K562 (cell line): ENCODE results near the gene CATSPER1. TPM values are rescaled to one million over a fixed set of nuclear protein-coding genes. Genes with fewer than 3 reads are reported as not detected.

Experiments used
- ARID3A ChIP-seq: IDR thresholded peaks from 2 replicates; pipeline ENCODE4 v1.6.1; 2012; ENCODE audit warnings: low read depth, low read length, improper control_type of control experiment, borderline replicate concordance
- BRD4 ChIP-seq: fragments of 200-600 bp; sonication (generic); IDR thresholded peaks from 2 replicates; pipeline ENCODE4 v1.6.1; 2017; ENCODE audit warnings: inconsistent platforms
- CHD2 ChIP-seq: IDR thresholded peaks from 2 replicates; pipeline ENCODE4 v1.6.1; 2011; ENCODE audit warnings: low read depth, low read length
- EP300 ChIP-seq: IDR thresholded peaks from 2 replicates; pipeline ENCODE4 v1.6.1; 2012; ENCODE audit warnings: low read length, improper control_type of control experiment
- ETV1 ChIP-seq: fragments of 450-650 bp; conservative IDR thresholded peaks from 2 replicates; pipeline ENCODE4 v1.6.1; 2016; ENCODE audit warnings: missing genetic modification characterization, control low read depth, low read depth, missing compliant biosample characterization
- POLR3A ChIP-seq: IDR thresholded peaks from 2 replicates; pipeline ENCODE4 v1.6.1; 2011; ENCODE audit warnings: borderline replicate concordance, mild to moderate bottlenecking, moderate library complexity; ENCODE audit not compliant: insufficient read length, insufficient read depth; ENCODE audit errors: extremely low read depth
- SMARCA4 ChIP-seq: fragments of 450-650 bp; IDR thresholded peaks from 2 replicates; pipeline ENCODE4 v1.6.1; 2016
- SP2 ChIP-seq: IDR thresholded peaks from 2 replicates; pipeline ENCODE4 v1.6.1; 2011; ENCODE audit warnings: mild to moderate bottlenecking, low read depth, low read length, moderate library complexity; ENCODE audit not compliant: poor library complexity, severe bottlenecking; ENCODE audit errors: extremely low read depth
- SPI1 ChIP-seq: IDR thresholded peaks from 2 replicates; pipeline ENCODE4 v1.6.1; 2011; ENCODE audit warnings: low read depth, low read length, control low read depth, borderline replicate concordance
- STAT5B ChIP-seq: fragments of 250-450 bp; sonication (Bioruptor Pico); IDR thresholded peaks from 2 replicates; pipeline ENCODE4 v1.8.0; 2021; ENCODE audit warnings: mild to moderate bottlenecking, inconsistent platforms
- polyA plus RNA-seq, 8 experiments: library from polyadenylated mRNA; depleted of rRNA in 4 of 8; stranded (reverse) in 5 of 8; unstranded in 3 of 8; fragments of >200 nt; fragmentation: Nextera tagmentation in 2 of 8; fragmentation: Illumina TruSeq in 1 of 8; extraction: Ambion mirVana in 2 of 8; extraction: Trizol in 1 of 8; gene quantifications; 2 replicates each; pipeline versions ENCODE4 v1.2.1 to v1.2.3, GENCODE V29; 2011 to 2014; ENCODE audit warnings: inconsistent platforms in 1 of 8, missing spikeins in 1 of 8
- total RNA-seq, 7 experiments: library from RNA; depleted of rRNA in 6 of 7; stranded (reverse); fragments of >200 nt in 6 of 7; fragmentation: Illumina TruSeq in 2 of 7; extraction: Trizol in 2 of 7; gene quantifications; 2 replicates each; pipeline versions ENCODE4 v1.2.1 to v1.2.3, GENCODE V29; 2011 to 2021; ENCODE audit warnings: low replicate concordance in 1 of 7
- TF ChIP-seq, protein P1 (sequence below): fragments of 200-800 bp; sonication (Bioruptor generic); IDR thresholded peaks from 2 replicates; pipeline ENCODE4 v1.6.1; 2016; ENCODE audit warnings: missing genetic modification characterization, missing compliant biosample characterization
- TF ChIP-seq, protein P2 (sequence below), 3 experiments: fragments of 200-800 bp in 1 of 3; fragments of 250-450 bp in 1 of 3; fragments of 450-650 bp in 1 of 3; sonication (Bioruptor Pico) in 1 of 3; sonication (Bioruptor generic) in 1 of 3; formaldehyde crosslinking in 1 of 3; IDR thresholded peaks; 2 replicates each; pipeline versions ENCODE4 v1.6.1 to v1.8.0; 2016 to 2022; ENCODE audit warnings: mild to moderate bottlenecking in 2 of 3, missing genetic modification characterization in 2 of 3, missing compliant biosample characterization in 1 of 3, moderate library complexity in 1 of 3
- TF ChIP-seq, protein P3 (sequence below), 2 experiments: IDR thresholded peaks; 2 replicates each; pipeline ENCODE4 v1.6.1; 2012; ENCODE audit warnings: improper control_type of control experiment in 2 of 2, low read depth in 2 of 2, low read length in 2 of 2, borderline replicate concordance in 1 of 2

Gene CATSPER1
- total and polyA plus RNA-seq, 9 of the 15 experiments (the other 6 are each of a cell fraction or from before 2014, with no cell fraction given): 0.21 to 3.3 (median 0.76) TPM

DNA sequence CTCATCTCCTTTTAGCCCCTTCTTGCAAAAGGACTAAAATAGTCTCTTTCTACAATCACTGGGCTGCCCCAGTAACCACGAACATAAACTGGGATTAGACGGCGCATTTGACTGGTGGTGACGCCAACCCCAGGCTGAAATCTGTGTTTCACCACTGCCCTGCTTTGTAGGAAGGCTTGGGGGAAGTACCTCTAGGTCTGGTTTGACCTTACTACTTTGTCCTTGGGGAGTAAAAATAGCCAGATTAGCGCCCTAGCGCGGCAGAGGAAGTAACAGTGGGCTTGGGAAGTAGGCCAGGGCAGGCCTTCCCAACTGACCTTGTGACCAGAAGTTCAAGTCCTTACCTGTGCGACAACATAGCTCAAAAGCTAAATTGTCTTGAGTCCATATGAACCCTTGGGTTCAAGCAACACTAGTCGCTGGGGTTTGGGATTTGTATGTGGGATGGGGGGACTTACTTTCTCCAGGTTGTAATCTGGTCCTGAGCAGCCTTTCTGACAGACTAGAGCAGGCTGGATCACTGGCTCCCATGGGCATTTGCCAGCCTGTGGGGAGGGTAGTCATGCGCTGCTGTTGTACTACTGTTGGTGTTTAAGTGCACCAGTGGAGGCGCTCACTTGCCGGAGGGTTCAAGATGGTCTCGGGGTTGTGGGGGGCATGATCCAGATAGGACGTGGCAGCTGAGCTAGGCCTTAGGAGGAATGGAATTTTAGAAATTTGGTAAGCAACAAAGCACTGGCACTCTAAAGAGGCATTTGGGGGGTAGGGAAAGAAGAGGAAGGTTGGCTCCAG lies 42.8 kb upstream of the CATSPER1 start (continued):
- TF ChIP-seq, protein P1, sequence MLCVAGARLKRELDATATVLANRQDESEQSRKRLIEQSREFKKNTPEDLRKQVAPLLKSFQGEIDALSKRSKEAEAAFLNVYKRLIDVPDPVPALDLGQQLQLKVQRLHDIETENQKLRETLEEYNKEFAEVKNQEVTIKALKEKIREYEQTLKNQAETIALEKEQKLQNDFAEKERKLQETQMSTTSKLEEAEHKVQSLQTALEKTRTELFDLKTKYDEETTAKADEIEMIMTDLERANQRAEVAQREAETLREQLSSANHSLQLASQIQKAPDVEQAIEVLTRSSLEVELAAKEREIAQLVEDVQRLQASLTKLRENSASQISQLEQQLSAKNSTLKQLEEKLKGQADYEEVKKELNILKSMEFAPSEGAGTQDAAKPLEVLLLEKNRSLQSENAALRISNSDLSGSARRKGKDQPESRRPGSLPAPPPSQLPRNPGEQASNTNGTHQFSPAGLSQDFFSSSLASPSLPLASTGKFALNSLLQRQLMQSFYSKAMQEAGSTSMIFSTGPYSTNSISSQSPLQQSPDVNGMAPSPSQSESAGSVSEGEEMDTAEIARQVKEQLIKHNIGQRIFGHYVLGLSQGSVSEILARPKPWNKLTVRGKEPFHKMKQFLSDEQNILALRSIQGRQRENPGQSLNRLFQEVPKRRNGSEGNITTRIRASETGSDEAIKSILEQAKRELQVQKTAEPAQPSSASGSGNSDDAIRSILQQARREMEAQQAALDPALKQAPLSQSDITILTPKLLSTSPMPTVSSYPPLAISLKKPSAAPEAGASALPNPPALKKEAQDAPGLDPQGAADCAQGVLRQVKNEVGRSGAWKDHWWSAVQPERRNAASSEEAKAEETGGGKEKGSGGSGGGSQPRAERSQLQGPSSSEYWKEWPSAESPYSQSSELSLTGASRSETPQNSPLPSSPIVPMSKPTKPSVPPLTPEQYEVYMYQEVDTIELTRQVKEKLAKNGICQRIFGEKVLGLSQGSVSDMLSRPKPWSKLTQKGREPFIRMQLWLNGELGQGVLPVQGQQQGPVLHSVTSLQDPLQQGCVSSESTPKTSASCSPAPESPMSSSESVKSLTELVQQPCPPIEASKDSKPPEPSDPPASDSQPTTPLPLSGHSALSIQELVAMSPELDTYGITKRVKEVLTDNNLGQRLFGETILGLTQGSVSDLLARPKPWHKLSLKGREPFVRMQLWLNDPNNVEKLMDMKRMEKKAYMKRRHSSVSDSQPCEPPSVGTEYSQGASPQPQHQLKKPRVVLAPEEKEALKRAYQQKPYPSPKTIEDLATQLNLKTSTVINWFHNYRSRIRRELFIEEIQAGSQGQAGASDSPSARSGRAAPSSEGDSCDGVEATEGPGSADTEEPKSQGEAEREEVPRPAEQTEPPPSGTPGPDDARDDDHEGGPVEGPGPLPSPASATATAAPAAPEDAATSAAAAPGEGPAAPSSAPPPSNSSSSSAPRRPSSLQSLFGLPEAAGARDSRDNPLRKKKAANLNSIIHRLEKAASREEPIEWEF (CRISPR knock-in tag): no peak
- TF ChIP-seq BRD4 (no peak), ARID3A (no peak), ETV1 (tag) (0 out of 2 replicates have a peak, but pooled peaks have one; percentile 27), STAT5B (CRISPR knock-in tag) (no peak), POLR3A (no peak), SPI1 (peak; percentile 64; the same call in 1 of the 2 replicates), EP300 (no peak), CHD2 (no peak), SMARCA4 (no peak), SP2 (no peak)
- TF ChIP-seq, protein P2, sequence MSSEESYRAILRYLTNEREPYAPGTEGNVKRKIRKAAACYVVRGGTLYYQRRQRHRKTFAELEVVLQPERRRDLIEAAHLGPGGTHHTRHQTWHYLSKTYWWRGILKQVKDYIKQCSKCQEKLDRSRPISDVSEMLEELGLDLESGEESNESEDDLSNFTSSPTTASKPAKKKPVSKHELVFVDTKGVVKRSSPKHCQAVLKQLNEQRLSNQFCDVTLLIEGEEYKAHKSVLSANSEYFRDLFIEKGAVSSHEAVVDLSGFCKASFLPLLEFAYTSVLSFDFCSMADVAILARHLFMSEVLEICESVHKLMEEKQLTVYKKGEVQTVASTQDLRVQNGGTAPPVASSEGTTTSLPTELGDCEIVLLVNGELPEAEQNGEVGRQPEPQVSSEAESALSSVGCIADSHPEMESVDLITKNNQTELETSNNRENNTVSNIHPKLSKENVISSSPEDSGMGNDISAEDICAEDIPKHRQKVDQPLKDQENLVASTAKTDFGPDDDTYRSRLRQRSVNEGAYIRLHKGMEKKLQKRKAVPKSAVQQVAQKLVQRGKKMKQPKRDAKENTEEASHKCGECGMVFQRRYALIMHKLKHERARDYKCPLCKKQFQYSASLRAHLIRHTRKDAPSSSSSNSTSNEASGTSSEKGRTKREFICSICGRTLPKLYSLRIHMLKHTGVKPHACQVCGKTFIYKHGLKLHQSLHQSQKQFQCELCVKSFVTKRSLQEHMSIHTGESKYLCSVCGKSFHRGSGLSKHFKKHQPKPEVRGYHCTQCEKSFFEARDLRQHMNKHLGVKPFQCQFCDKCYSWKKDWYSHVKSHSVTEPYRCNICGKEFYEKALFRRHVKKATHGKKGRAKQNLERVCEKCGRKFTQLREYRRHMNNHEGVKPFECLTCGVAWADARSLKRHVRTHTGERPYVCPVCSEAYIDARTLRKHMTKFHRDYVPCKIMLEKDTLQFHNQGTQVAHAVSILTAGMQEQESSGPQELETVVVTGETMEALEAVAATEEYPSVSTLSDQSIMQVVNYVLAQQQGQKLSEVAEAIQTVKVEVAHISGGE (CRISPR knock-in tag; IDR thresholded peaks at IDR 0.05): no peak; a peak in 1 of 6 replicates
- TF ChIP-seq, protein P3, sequence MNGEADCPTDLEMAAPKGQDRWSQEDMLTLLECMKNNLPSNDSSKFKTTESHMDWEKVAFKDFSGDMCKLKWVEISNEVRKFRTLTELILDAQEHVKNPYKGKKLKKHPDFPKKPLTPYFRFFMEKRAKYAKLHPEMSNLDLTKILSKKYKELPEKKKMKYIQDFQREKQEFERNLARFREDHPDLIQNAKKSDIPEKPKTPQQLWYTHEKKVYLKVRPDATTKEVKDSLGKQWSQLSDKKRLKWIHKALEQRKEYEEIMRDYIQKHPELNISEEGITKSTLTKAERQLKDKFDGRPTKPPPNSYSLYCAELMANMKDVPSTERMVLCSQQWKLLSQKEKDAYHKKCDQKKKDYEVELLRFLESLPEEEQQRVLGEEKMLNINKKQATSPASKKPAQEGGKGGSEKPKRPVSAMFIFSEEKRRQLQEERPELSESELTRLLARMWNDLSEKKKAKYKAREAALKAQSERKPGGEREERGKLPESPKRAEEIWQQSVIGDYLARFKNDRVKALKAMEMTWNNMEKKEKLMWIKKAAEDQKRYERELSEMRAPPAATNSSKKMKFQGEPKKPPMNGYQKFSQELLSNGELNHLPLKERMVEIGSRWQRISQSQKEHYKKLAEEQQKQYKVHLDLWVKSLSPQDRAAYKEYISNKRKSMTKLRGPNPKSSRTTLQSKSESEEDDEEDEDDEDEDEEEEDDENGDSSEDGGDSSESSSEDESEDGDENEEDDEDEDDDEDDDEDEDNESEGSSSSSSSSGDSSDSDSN (IDR thresholded peaks at IDR 0.05; ENCODE audit: borderline replicate concordance in 1 of 2, low read depth in 2 of 2, low read length in 2 of 2): no peak
